AG09309 (cell line): ENCODE results near the gene PLEKHH1.

Experiments
- DNase-seq: peaks from one replicate; pipeline ENCODE4 v3.0.0-alpha.2; 2010; ENCODE audit warnings: low read depth
- H3K4me3 ChIP-seq: 2 replicates; pipeline ENCODE4 v1.5.1; 2011; ENCODE audit warnings: mild to moderate bottlenecking, low read depth, low read length, moderate library complexity; ENCODE audit not compliant: control insufficient read depth
- CTCF ChIP-seq: IDR thresholded peaks from 2 replicates; pipeline ENCODE4 v1.5.1; 2011; ENCODE audit warnings: mild to moderate bottlenecking, low read depth, low read length, inconsistent platforms; ENCODE audit not compliant: insufficient read depth, control insufficient read depth; ENCODE audit errors: missing control alignments

The PLEKHH1 gene

GRCh38 chr14:67551123-67551522 lies 18.0 kb downstream of the PLEKHH1 start:
- no peak for DNase-seq
- H3K4me3 ChIP-seq = no peak overlapping the region
- no peak for TF ChIP-seq CTCF

GRCh38 chr14:67551940-67552339 lies 18.9 kb downstream of the PLEKHH1 start:
- no peak for DNase-seq
- no peak for TF ChIP-seq CTCF
- no peak overlapping the region for H3K4me3 ChIP-seq

GRCh38 chr14:67553547-67553946 lies 20.5 kb downstream of the PLEKHH1 start:
- DNase-seq = no peak
- H3K4me3 ChIP-seq = no peak overlapping the region
- TF ChIP-seq CTCF = no peak

- no peak overlapping the region for H3K4me3 ChIP-seq
- TF ChIP-seq CTCF = no peak
- no peak for DNase-seq
These were observed 21.3 kb downstream of the PLEKHH1 start for GRCh38 chr14:67554341-67554740.

GRCh38 chr14:67555518-67556090 lies 22.5 kb downstream of the PLEKHH1 start:
- no peak for DNase-seq
- H3K4me3 ChIP-seq = no peak overlapping the region
- no peak for TF ChIP-seq CTCF

- no peak for TF ChIP-seq CTCF
- no peak overlapping the region for H3K4me3 ChIP-seq
- no peak for DNase-seq
These were observed 23.6 kb downstream of the PLEKHH1 start for GRCh38 chr14:67556671-67557070.

- TF ChIP-seq CTCF = no peak
- H3K4me3 ChIP-seq = no peak overlapping the region
- no peak for DNase-seq
These were observed 24.0 kb downstream of the PLEKHH1 start for GRCh38 chr14:67557118-67557517.
